ENCODE measurements around the gene NKX3-2. TPM values are rescaled to one million over a fixed set of nuclear protein-coding genes. Genes with fewer than 3 reads are reported as not detected.

The NKX3-2 gene
- total RNA-seq, 4 donors from 2014 or later = 0.54 to 1.3 TPM; not detected in 2

- no peak overlapping the region for H3K4me3 ChIP-seq
- TF ChIP-seq POLR2A (IDR thresholded peaks at IDR 0.05) (no peak), CTCF (IDR thresholded peaks at IDR 0.05) (no peak)
Measured at GRCh38 chr4:13559413-13559812, 15.1 kb upstream of the NKX3-2 start.

DNA sequence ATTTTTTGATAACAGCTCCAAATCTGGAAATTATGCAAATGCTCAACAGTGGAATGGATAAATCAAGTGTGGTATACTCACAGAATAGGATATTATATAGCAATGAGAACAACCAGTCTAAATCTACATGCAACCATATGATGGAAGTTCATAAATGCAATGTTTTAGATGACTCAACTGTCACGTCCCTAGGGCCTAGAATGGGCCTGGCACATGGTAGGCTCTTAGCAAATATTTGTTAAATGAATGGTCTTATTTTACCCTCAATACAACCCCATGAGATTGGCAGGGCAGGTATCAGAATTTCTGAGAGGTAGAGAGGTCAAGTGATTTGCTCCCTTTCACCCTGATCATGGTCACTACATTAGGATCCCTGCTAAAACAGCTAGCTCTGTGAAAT lies 14.6 kb upstream of the NKX3-2 start:
- no peak for DNase-seq
- TF ChIP-seq POLR2A (IDR thresholded peaks at IDR 0.05) (no peak), CTCF (IDR thresholded peaks at IDR 0.05) (no peak)

More at GRCh38 chr4:13559413-13559812, 15.1 kb upstream of the NKX3-2 start:
- no peak for DNase-seq
- Histone ChIP-seq H3K27me3 (no peaks in the 10 kb centered on the region), H3K36me3 (no peaks in the 10 kb centered on the region), H3K4me1 (no peaks in the 10 kb centered on the region), H3K27ac (no peak overlapping the region), H3K9me3 (no peaks in the 10 kb centered on the region)

DNA sequence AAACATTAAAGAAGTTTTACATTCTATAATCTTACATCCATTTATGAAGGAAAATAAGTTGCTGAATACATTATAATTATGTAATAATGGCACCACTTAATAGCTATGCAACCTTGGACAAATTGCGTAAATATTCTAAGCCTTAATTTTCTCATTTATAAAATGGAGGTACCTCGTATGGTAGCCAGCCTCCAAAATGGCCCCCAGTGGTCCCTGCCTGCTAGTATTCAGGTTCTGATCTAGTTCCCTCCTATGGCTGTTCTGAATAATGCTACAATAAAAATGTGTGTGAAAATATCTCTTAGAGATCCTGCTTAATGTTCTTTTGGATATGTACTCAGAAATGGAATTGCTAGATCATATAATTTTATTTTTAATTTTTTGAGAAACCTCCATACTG lies 11.0 kb upstream of the NKX3-2 start:
- no peak for TF ChIP-seq CTCF (IDR thresholded peaks at IDR 0.05)
- no peak for TF ChIP-seq POLR2A (IDR thresholded peaks at IDR 0.05)
- no peak overlapping the region for H3K4me3 ChIP-seq
- H3K27me3 ChIP-seq = no peaks in the 10 kb centered on the region
- H3K4me1 ChIP-seq = no peaks in the 10 kb centered on the region
- DNase-seq = no peak
- no peak overlapping the region for H3K27ac ChIP-seq
- no peaks in the 10 kb centered on the region for H3K36me3 ChIP-seq
- H3K9me3 ChIP-seq = no peaks in the 10 kb centered on the region

More for the DNA sequence above, 14.6 kb upstream of the NKX3-2 start:
- no peak overlapping the region for H3K27ac ChIP-seq
- no peaks in the 10 kb centered on the region for H3K27me3 ChIP-seq
- no peaks in the 10 kb centered on the region for H3K4me1 ChIP-seq
- H3K9me3 ChIP-seq = no peaks in the 10 kb centered on the region
- no peaks in the 10 kb centered on the region for H3K36me3 ChIP-seq
- H3K4me3 ChIP-seq = no peak overlapping the region

DNA sequence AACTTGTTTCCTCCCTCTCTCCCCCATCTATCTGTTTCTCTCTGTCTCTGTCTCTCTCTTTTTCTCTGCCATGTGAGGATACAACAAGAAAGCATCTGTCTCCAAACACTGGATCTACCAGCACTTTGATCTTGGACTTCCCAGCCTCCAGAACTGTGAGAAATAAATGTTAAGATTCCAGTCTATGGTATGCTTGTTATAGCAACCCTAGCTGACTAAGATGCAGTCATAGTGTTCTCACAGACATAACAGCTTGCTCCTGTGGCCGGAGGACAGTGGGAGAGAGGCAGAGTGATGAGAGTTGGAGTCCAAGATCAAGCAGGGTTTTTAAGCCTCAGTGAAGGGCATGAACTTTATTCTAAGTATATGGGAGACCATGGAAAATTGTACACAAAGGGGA lies 8.8 kb upstream of the NKX3-2 start:
- Histone ChIP-seq H3K4me3 (no peak overlapping the region), H3K27me3 (peaks cover 0 to 4% of the 10 kb centered on the region in 2 donors), H3K4me1 (peaks cover 0 to 8% (median 4%) of the 10 kb centered on the region in 4 donors), H3K27ac (no peak overlapping the region), H3K9me3 (no peaks in the 10 kb centered on the region), H3K36me3 (no peaks in the 10 kb centered on the region)
- TF ChIP-seq POLR2A (IDR thresholded peaks at IDR 0.05) (no peak), CTCF (IDR thresholded peaks at IDR 0.05) (no peak)
- no peak for DNase-seq

- H3K9me3 ChIP-seq = peaks cover 0 to under 1% (median 0%) of the 10 kb centered on the region in 4 donors
- peak; percentile 74 to 90 (median 86) for DNase-seq
- H3K27ac ChIP-seq = no peak overlapping the region
- H3K36me3 ChIP-seq = no peaks in the 10 kb centered on the region
- peaks cover 0 to 35% (median 25%) of the 10 kb centered on the region in 4 donors for H3K4me1 ChIP-seq
- TF ChIP-seq CTCF (IDR thresholded peaks at IDR 0.05) (peak in 5 of 6 experiments; percentile 65 to 88 (median 81)), POLR2A (IDR thresholded peaks at IDR 0.05) (no peak)
- H3K4me3 ChIP-seq = peak overlapping the region in 2 of 4 donors; percentile 20 to 38
- H3K27me3 ChIP-seq = peaks cover 4 to 38% of the 10 kb centered on the region in 2 donors
Measured at GRCh38 chr4:13548984-13549546, 4.8 kb upstream of the NKX3-2 start.
